Left lung (tissue), 10 donors: Measurements from ENCODE around the gene SPOPL. TPM values are rescaled to one million over a fixed set of nuclear protein-coding genes. Genes with fewer than 3 reads are reported as not detected.

Source experiments
- ATAC-seq: fragments of 200-7000 bp; cut with Tn5 transposase; one replicate; pipeline ENCODE4 v1.9.1; 2020; ENCODE audit warnings: moderate library complexity
- DNase-seq, 4 donors: peaks; one replicate each; pipeline ENCODE4 v3.0.0-alpha.2; 2013 to 2020
- H3K27ac ChIP-seq, 2 donors: fragments of 200-600 bp; sonication (generic) in 1 of 2; one replicate each; pipeline versions ENCODE4 v1.5.0 to v1.8.0; 2020 to 2021
- H3K27me3 ChIP-seq, 2 donors: fragments of 200-600 bp; sonication (generic) in 1 of 2; one replicate each; pipeline versions ENCODE4 v1.5.0 to v1.8.0; 2020 to 2021
- H3K36me3 ChIP-seq, 2 donors: fragments of 200-600 bp; sonication (generic) in 1 of 2; one replicate each; pipeline versions ENCODE4 v1.5.0 to v1.8.0; 2020 to 2021
- H3K4me1 ChIP-seq, 2 donors: fragments of 200-600 bp; one replicate each; pipeline ENCODE4 v1.8.0; 2021
- H3K4me3 ChIP-seq, 2 donors: fragments of 200-600 bp; sonication (generic) in 1 of 2; one replicate each; pipeline versions ENCODE4 v1.5.0 to v1.8.0; 2020 to 2021; ENCODE audit warnings: mild to moderate bottlenecking in 1 of 2
- H3K9me3 ChIP-seq, 2 donors: fragments of 200-600 bp; sonication (generic) in 1 of 2; one replicate each; pipeline versions ENCODE4 v1.5.0 to v1.8.0; 2020 to 2021
- intact Hi-C, 2 donors: fragments of 100-400 bp; cut with DNase I; formaldehyde crosslinking; loops; one replicate each; pipeline versions ENCODE4 v1.11.2 to v1.14.2; 2022
- polyA plus RNA-seq, 6 donors: library from polyadenylated mRNA; unstranded; fragments of 120-200 nt; gene quantifications; one replicate each; pipeline ENCODE4 v1.2.1, GENCODE V29; 2013; ENCODE audit not compliant: insufficient read length in 6 of 6
- total RNA-seq, 2 donors: library from RNA; stranded (reverse); fragmentation: NEBNext Ultra II Directional; extraction: Animal tissue kit (Norgen Biotek cat#: 25700); gene quantifications; one replicate each; pipeline ENCODE4 v1.2.1, GENCODE V29; 2021
- TF ChIP-seq, protein P1 (sequence below), 2 donors: fragments of 200-600 bp; sonication (generic) in 1 of 2; IDR thresholded peaks; one replicate each; pipeline versions ENCODE4 v1.5.0 to v1.8.0; 2021; ENCODE audit warnings: antibody characterized with exemption in 2 of 2
- donor health status: DM: no; HTN: yes; CAD: no.
- donor health status: DM: no; HTN: no; CAD: no.

The SPOPL gene
- total and polyA plus RNA-seq, 8 donors, result 23.2 to 32.8 (median 25.8) TPM

DNA sequence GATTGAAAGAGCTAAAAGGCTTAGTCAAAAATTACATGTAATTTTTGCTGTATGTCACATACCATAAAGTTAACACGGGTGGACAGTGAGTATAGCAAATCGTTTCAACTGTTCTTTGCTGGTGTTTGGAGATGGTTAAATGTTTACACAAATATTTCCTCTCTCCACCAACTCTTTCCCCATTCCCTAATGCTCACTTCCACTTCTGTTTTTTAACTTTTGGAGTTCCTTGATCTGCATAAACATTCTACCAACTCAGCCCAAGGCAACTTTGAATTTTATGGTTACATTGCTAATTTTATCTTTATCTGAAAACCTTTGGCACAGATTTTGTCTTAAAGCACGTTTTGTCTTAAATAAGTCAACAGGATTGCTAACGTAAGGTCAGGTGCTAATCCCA lies 1.9 kb upstream of the SPOPL start:
- H3K9me3 ChIP-seq, result no peaks in the 10 kb centered on the region
- H3K4me1 ChIP-seq, result peaks cover 20 to 37% of the 10 kb centered on the region in 2 donors
- H3K27me3 ChIP-seq, result no peaks in the 10 kb centered on the region
- intact Hi-C loops, result no loop called here
- no peaks in the 10 kb centered on the region for H3K36me3 ChIP-seq
- H3K27ac ChIP-seq, result no peak overlapping the region
- ATAC-seq, result no peak
- TF ChIP-seq, protein P1, sequence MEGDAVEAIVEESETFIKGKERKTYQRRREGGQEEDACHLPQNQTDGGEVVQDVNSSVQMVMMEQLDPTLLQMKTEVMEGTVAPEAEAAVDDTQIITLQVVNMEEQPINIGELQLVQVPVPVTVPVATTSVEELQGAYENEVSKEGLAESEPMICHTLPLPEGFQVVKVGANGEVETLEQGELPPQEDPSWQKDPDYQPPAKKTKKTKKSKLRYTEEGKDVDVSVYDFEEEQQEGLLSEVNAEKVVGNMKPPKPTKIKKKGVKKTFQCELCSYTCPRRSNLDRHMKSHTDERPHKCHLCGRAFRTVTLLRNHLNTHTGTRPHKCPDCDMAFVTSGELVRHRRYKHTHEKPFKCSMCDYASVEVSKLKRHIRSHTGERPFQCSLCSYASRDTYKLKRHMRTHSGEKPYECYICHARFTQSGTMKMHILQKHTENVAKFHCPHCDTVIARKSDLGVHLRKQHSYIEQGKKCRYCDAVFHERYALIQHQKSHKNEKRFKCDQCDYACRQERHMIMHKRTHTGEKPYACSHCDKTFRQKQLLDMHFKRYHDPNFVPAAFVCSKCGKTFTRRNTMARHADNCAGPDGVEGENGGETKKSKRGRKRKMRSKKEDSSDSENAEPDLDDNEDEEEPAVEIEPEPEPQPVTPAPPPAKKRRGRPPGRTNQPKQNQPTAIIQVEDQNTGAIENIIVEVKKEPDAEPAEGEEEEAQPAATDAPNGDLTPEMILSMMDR (IDR thresholded peaks at IDR 0.05), result no peak
- no peak for DNase-seq
- H3K4me3 ChIP-seq, result no peak overlapping the region

- Histone ChIP-seq H3K4me1 (peaks cover 24 to 49% of the 10 kb centered on the region in 2 donors), H3K27ac (peak overlapping the region; percentile 94 to 95), H3K36me3 (no peaks in the 10 kb centered on the region), H3K9me3 (no peaks in the 10 kb centered on the region), H3K27me3 (no peaks in the 10 kb centered on the region), H3K4me3 (peak overlapping the region; percentile 87 to 97)
- DNase-seq (peak in 2 of 4 donors; percentile 30 to 65), ATAC-seq (peak; percentile 9)
- TF ChIP-seq, protein P1 (IDR thresholded peaks at IDR 0.05), result no peak
- intact Hi-C loops, result no loop called here
Observed at GRCh38 chr2:138500592-138501424, 762 bp upstream of the SPOPL start.

- Histone ChIP-seq H3K27me3 (no peaks in the 10 kb centered on the region), H3K4me1 (peaks cover 34 to 63% of the 10 kb centered on the region in 2 donors), H3K9me3 (no peaks in the 10 kb centered on the region), H3K36me3 (no peaks in the 10 kb centered on the region), H3K27ac (peak overlapping the region; percentile 94 to 95), H3K4me3 (peak overlapping the region; percentile 87 to 97)
- TF ChIP-seq, protein P1 (IDR thresholded peaks at IDR 0.05), result no peak
- intact Hi-C loops, result no loop called here
- DNase-seq, result peak in 1 of 4 donors; percentile 33
- ATAC-seq, result peak; percentile 39
Observed at GRCh38 chr2:138502255-138503086, 901 bp downstream of the SPOPL start.

DNA sequence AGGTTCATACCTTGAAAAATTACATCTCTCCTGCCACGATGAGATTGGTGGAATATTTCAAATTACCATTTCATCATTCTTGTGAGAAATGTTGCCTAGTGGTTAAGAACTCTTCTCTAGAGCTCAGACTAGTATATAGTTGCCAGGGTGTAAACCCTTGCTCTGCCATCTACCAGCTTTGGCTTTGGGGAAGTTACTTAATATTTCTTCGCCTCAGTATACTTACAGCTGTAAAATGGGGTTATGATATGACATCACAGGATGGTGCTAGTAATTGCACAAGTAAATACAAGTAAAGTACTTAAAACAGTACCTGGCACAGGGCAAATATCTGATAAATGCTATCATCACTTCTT lies 1.5 kb downstream of the SPOPL start:
- TF ChIP-seq, protein P1 (IDR thresholded peaks at IDR 0.05), result no peak
- Histone ChIP-seq H3K4me3 (peak overlapping the region; percentile 87 to 97), H3K36me3 (no peaks in the 10 kb centered on the region), H3K27ac (peak overlapping the region; percentile 94 to 95), H3K4me1 (peaks cover 34 to 67% of the 10 kb centered on the region in 2 donors), H3K27me3 (no peaks in the 10 kb centered on the region), H3K9me3 (no peaks in the 10 kb centered on the region)
- peak; percentile 2 for ATAC-seq
- intact Hi-C loops, result no loop called here
- no peak for DNase-seq

GRCh38 chr2:138503652-138504051 lies 2.1 kb downstream of the SPOPL start:
- no peaks in the 10 kb centered on the region for H3K27me3 ChIP-seq
- peak overlapping the region; percentile 94 to 95 for H3K27ac ChIP-seq
- H3K4me3 ChIP-seq, result peak overlapping the region; percentile 87 to 97
- H3K4me1 ChIP-seq, result peaks cover 34 to 67% of the 10 kb centered on the region in 2 donors
- intact Hi-C loops, result no loop called here
- H3K36me3 ChIP-seq, result no peaks in the 10 kb centered on the region
- H3K9me3 ChIP-seq, result no peaks in the 10 kb centered on the region
- TF ChIP-seq, protein P1 (IDR thresholded peaks at IDR 0.05), result no peak
- ATAC-seq, result no peak
- no peak for DNase-seq
